HepG2 (cell line): ENCODE measurements around the gene RAPGEF6. TPM values are rescaled to one million over a fixed set of nuclear protein-coding genes. Genes with fewer than 3 reads are reported as not detected.
A peak's percentile ranks its signal among the peaks of the same experiment; 100 is the strongest.

Experiments used
- ATF4 ChIP-seq, 2 experiments: fragments of 450-650 bp in 1 of 2; sonication (generic) in 1 of 2; formaldehyde crosslinking; IDR thresholded peaks; 2 replicates each; pipeline versions ENCODE4 v1.5.0 to v1.8.0; 2020 to 2022; ENCODE audit warnings: mild to moderate bottlenecking in 1 of 2, missing genetic modification reagents in 1 of 2
- POLR2AphosphoS5 ChIP-seq: IDR thresholded peaks from 2 replicates; pipeline ENCODE4 v1.6.1; 2012; ENCODE audit warnings: low read depth, low read length
- PRMT3 ChIP-seq: sonication (generic); formaldehyde crosslinking; IDR thresholded peaks from 2 replicates; pipeline ENCODE4 v1.8.1; 2022; ENCODE audit warnings: low read depth, mild to moderate bottlenecking, moderate library complexity, missing genetic modification reagents, borderline replicate concordance
- SOX13 ChIP-seq, 3 experiments: fragments of 450-650 bp in 1 of 3; sonication (generic) in 1 of 3; formaldehyde crosslinking in 1 of 3; IDR thresholded peaks in 2 of 3; conservative IDR thresholded peaks in 1 of 3; 2 replicates each; pipeline versions ENCODE4 v1.5.0 to v1.6.1; 2016 to 2020; ENCODE audit warnings: antibody characterized with exemption in 1 of 3, mild to moderate bottlenecking in 1 of 3, missing compliant biosample characterization in 1 of 3, missing genetic modification reagents in 1 of 3, moderate library complexity in 1 of 3
- ZBTB7B ChIP-seq: sonication (generic); formaldehyde crosslinking; IDR thresholded peaks from 2 replicates; pipeline ENCODE4 v1.4.0; 2020; ENCODE audit warnings: missing genetic modification reagents
- ZFP82 ChIP-seq: sonication (generic); formaldehyde crosslinking; IDR thresholded peaks from 2 replicates; pipeline ENCODE4 v1.5.1; 2020; ENCODE audit warnings: mild to moderate bottlenecking, missing genetic modification reagents, borderline replicate concordance
- ZFP91 ChIP-seq: sonication (generic); formaldehyde crosslinking; IDR thresholded peaks from 2 replicates; pipeline ENCODE4 v1.9.0; 2022; ENCODE audit warnings: missing genetic modification reagents, mild to moderate bottlenecking, borderline replicate concordance
- ZHX2 ChIP-seq, 2 experiments: sonication (generic) in 1 of 2; formaldehyde crosslinking in 1 of 2; IDR thresholded peaks; 2 replicates each; pipeline versions ENCODE4 v1.6.1 to v1.9.0; 2014 to 2022; ENCODE audit warnings: antibody characterized with exemption in 1 of 2, borderline replicate concordance in 1 of 2, inconsistent platforms in 1 of 2, low read depth in 1 of 2, missing genetic modification reagents in 1 of 2
- ZIK1 ChIP-seq: sonication (generic); formaldehyde crosslinking; IDR thresholded peaks from 2 replicates; pipeline ENCODE4 v1.5.0; 2020; ENCODE audit warnings: mild to moderate bottlenecking, low read depth, missing genetic modification reagents, borderline replicate concordance
- ZNF205 ChIP-seq: IDR thresholded peaks from 2 replicates; pipeline ENCODE4 v1.6.1; 2018; ENCODE audit warnings: missing biosample characterization, missing genetic modification reagents
- ZNF670 ChIP-seq: sonication (generic); formaldehyde crosslinking; IDR thresholded peaks from 2 replicates; pipeline ENCODE4 v1.8.0; 2022; ENCODE audit warnings: mild to moderate bottlenecking, missing genetic modification reagents, borderline replicate concordance
- ZNF776 ChIP-seq: sonication (generic); formaldehyde crosslinking; IDR thresholded peaks from 2 replicates; pipeline ENCODE4 v1.4.0; 2020; ENCODE audit warnings: mild to moderate bottlenecking, missing genetic modification reagents
- ZNF841 ChIP-seq: sonication (generic); formaldehyde crosslinking; IDR thresholded peaks from 2 replicates; pipeline ENCODE4 v1.8.1; 2023; ENCODE audit warnings: missing genetic modification reagents, borderline replicate concordance
- ZSCAN29 ChIP-seq: sonication (generic); formaldehyde crosslinking; conservative IDR thresholded peaks from 2 replicates; pipeline ENCODE4 v1.4.0; 2020; ENCODE audit warnings: mild to moderate bottlenecking, missing genetic modification reagents
- polyA plus RNA-seq, 8 experiments: library from polyadenylated mRNA; depleted of rRNA in 3 of 8; stranded (reverse) in 7 of 8; unstranded in 1 of 8; fragments of >200 nt; fragmentation: Illumina TruSeq in 4 of 8; extraction: Trizol in 4 of 8; gene quantifications; 2 replicates each; pipeline versions ENCODE4 v1.2.1 to v1.2.3, GENCODE V29; 2011 to 2016; ENCODE audit warnings: low read depth in 4 of 8, missing spikeins in 1 of 8, mixed read lengths in 1 of 8; ENCODE audit not compliant: insufficient read depth in 1 of 8
- total RNA-seq, 5 experiments: library from RNA; depleted of rRNA; stranded (reverse); fragments of >200 nt; fragmentation: Illumina TruSeq; extraction: Trizol; gene quantifications; 2 replicates each; pipeline ENCODE4 v1.2.3, GENCODE V29; 2016; ENCODE audit warnings: low read depth in 1 of 5

RAPGEF6 gene
- total and polyA plus RNA-seq, 2 of the 13 experiments (the other 11 are each of a cell fraction or from before 2014, with no cell fraction given) = 7.7 to 24.6 TPM

GRCh38 chr5:131635684-131636572, 899 bp upstream of the RAPGEF6 start (continued):
- TF ChIP-seq ZNF670 (CRISPR knock-in tag) = 0 out of 2 replicates have a peak, but pooled peaks have one; percentile 53
- no peak for TF ChIP-seq SOX13 (IDR thresholded peaks at IDR 0.05)
- TF ChIP-seq SOX13 (CRISPR knock-in tag; conservative IDR thresholded peaks at IDR 0.05 in 1 of 2, IDR thresholded peaks at IDR 0.05 in 1 of 2) = 0 out of 4 replicates have a peak, but pooled peaks of 1 of the 2 experiments have one; percentile 7
- TF ChIP-seq ZNF841 (CRISPR knock-in tag) = no peak
- TF ChIP-seq POLR2AphosphoS5 = peak; percentile 50
- TF ChIP-seq ZFP91 = peak; percentile 2; the same call in 1 of the 2 replicates
- 0 out of 2 replicates have a peak, but pooled peaks have one; percentile 37 for TF ChIP-seq ZIK1
- 0 out of 2 replicates have a peak, but pooled peaks have one; percentile 7 for TF ChIP-seq ZBTB7B (CRISPR knock-in tag)
- TF ChIP-seq ZNF205 (CRISPR knock-in tag) = peak; percentile 15; the same call in 1 of the 2 replicates
- peak; percentile 49; the same call in 1 of the 2 replicates for TF ChIP-seq PRMT3 (CRISPR knock-in tag)
- TF ChIP-seq ATF4 (CRISPR knock-in tag; IDR thresholded peaks at IDR 0.05) = 0 out of 4 replicates have a peak, but pooled peaks of 1 of the 2 experiments have one; percentile 18
- TF ChIP-seq ZHX2 (IDR thresholded peaks at IDR 0.05; ENCODE audit: low read depth) = no peak
- 0 out of 2 replicates have a peak, but pooled peaks have one; percentile 30 for TF ChIP-seq ZHX2 (CRISPR knock-in tag; IDR thresholded peaks at IDR 0.05; ENCODE audit: borderline replicate concordance)
- TF ChIP-seq ZFP82 = peak; percentile 54; the same call in 1 of the 2 replicates
- no peak for TF ChIP-seq ZSCAN29 (CRISPR knock-in tag)
- peak; percentile 29; the same call in 1 of the 2 replicates for TF ChIP-seq ZNF776 (CRISPR knock-in tag)
